GM19328 (cell line): ENCODE measurements around the gene CACNA1C.

Experiments
- ATAC-seq: cut with Tn5 transposase; IDR thresholded peaks from one replicate; pipeline ENCODE4 v1.9.1; 2021; ENCODE audit warnings: mild to moderate bottlenecking, moderate library complexity; ENCODE audit not compliant: unreplicated experiment

Gene CACNA1C

GRCh38 chr12:2034633-2035430, 18.0 kb upstream of the CACNA1C start:
- ATAC-seq = peak; percentile 73

- ATAC-seq = no peak
Observed at GRCh38 chr12:2035431-2036055, 17.2 kb upstream of the CACNA1C start.

- ATAC-seq = no peak
Observed at GRCh38 chr12:2039034-2039433, 13.8 kb upstream of the CACNA1C start.

- ATAC-seq = no peak
Observed at GRCh38 chr12:2043054-2043453, 9.7 kb upstream of the CACNA1C start.

GRCh38 chr12:2044165-2044564, 8.6 kb upstream of the CACNA1C start:
- ATAC-seq = no peak

- no peak for ATAC-seq
Observed at GRCh38 chr12:2046957-2047356, 5.8 kb upstream of the CACNA1C start.

GRCh38 chr12:2047752-2048151, 5.0 kb upstream of the CACNA1C start:
- no peak for ATAC-seq

- no peak for ATAC-seq
Observed at GRCh38 chr12:2049604-2050540, 2.9 kb upstream of the CACNA1C start.

GRCh38 chr12:2051700-2052621, 826 bp upstream of the CACNA1C start:
- ATAC-seq = no peak

GRCh38 chr12:2053691-2054090, 904 bp downstream of the CACNA1C start:
- no peak for ATAC-seq

- no peak for ATAC-seq
Observed at GRCh38 chr12:2054091-2055018, 1.6 kb downstream of the CACNA1C start.

GRCh38 chr12:2057041-2057794, 4.4 kb downstream of the CACNA1C start:
- ATAC-seq = no peak

GRCh38 chr12:2057795-2058408, 5.1 kb downstream of the CACNA1C start:
- ATAC-seq = no peak

- no peak for ATAC-seq
Observed at GRCh38 chr12:2058837-2059236, 6.0 kb downstream of the CACNA1C start.

- ATAC-seq = no peak
Observed at GRCh38 chr12:2061402-2061801, 8.6 kb downstream of the CACNA1C start.

- no peak for ATAC-seq
Observed at GRCh38 chr12:2064071-2064507, 11.3 kb downstream of the CACNA1C start.

GRCh38 chr12:2068653-2069052, 15.9 kb downstream of the CACNA1C start:
- no peak for ATAC-seq

- ATAC-seq = no peak
Observed at GRCh38 chr12:2070440-2071045, 17.8 kb downstream of the CACNA1C start.
